Suprapubic skin (tissue), 4 donors: ENCODE data around the gene FANK1. TPM values are rescaled to one million over a fixed set of nuclear protein-coding genes. Genes with fewer than 3 reads are reported as not detected.
A peak's percentile ranks its signal among the peaks of the same experiment; 100 is the strongest.

Source experiments
- DNase-seq, 2 donors: peaks; one replicate each; pipeline ENCODE4 v3.0.0-alpha.2; 2019; ENCODE audit warnings: low spot score in 2 of 2
- H3K27ac ChIP-seq: fragments of 200-600 bp; sonication (generic); one replicate; pipeline ENCODE4 v1.5.1; 2019
- H3K27me3 ChIP-seq: fragments of 200-600 bp; sonication (generic); one replicate; pipeline ENCODE4 v1.5.1; 2019
- H3K36me3 ChIP-seq: fragments of 200-600 bp; sonication (generic); one replicate; pipeline ENCODE4 v1.5.1; 2019
- H3K4me1 ChIP-seq: fragments of 200-600 bp; sonication (generic); one replicate; pipeline ENCODE4 v1.5.1; 2019
- H3K4me3 ChIP-seq: fragments of 200-600 bp; sonication (generic); one replicate; pipeline ENCODE4 v1.5.1; 2019; ENCODE audit warnings: mild to moderate bottlenecking
- H3K9me3 ChIP-seq: fragments of 200-600 bp; sonication (generic); one replicate; pipeline ENCODE4 v1.5.1; 2019
- EP300 ChIP-seq: sonication (generic); formaldehyde crosslinking; IDR thresholded peaks from one replicate; pipeline ENCODE4 v1.6.1; 2017; ENCODE audit warnings: antibody characterized with exemption
- POLR2A ChIP-seq, 2 donors: fragments of 450-650 bp; IDR thresholded peaks; one replicate each; pipeline ENCODE4 v1.6.1; 2017; ENCODE audit warnings: antibody characterized with exemption in 2 of 2, mild to moderate bottlenecking in 2 of 2, moderate library complexity in 2 of 2
- POLR2AphosphoS5 ChIP-seq, 3 donors: sonication (generic); formaldehyde crosslinking; IDR thresholded peaks; one replicate each; pipeline ENCODE4 v1.6.1; 2017; ENCODE audit warnings: antibody characterized with exemption in 3 of 3
- WGBS: methylation state at CpG from one replicate; pipeline ENCODE4 v1.1.5; 2018; 5-methylcytosine and 5-hydroxymethylcytosine counted together
- total RNA-seq, 4 donors: library from RNA; depleted of rRNA; stranded (reverse); fragments of >200 nt; gene quantifications; one replicate each; pipeline ENCODE4 v1.1.0, GENCODE V29; 2016
- TF ChIP-seq, protein P1 (sequence below), 2 donors: fragments of 200-600 bp in 1 of 2; fragments of 450-650 bp in 1 of 2; sonication (generic) in 1 of 2; IDR thresholded peaks; one replicate each; pipeline ENCODE4 v1.5.1; 2016 to 2019; ENCODE audit warnings: antibody characterized with exemption in 2 of 2, mild to moderate bottlenecking in 1 of 2, moderate library complexity in 1 of 2

Gene FANK1
- total RNA-seq, 4 donors from 2014 or later: 3.7 to 8.2 (median 5.8) TPM

DNA sequence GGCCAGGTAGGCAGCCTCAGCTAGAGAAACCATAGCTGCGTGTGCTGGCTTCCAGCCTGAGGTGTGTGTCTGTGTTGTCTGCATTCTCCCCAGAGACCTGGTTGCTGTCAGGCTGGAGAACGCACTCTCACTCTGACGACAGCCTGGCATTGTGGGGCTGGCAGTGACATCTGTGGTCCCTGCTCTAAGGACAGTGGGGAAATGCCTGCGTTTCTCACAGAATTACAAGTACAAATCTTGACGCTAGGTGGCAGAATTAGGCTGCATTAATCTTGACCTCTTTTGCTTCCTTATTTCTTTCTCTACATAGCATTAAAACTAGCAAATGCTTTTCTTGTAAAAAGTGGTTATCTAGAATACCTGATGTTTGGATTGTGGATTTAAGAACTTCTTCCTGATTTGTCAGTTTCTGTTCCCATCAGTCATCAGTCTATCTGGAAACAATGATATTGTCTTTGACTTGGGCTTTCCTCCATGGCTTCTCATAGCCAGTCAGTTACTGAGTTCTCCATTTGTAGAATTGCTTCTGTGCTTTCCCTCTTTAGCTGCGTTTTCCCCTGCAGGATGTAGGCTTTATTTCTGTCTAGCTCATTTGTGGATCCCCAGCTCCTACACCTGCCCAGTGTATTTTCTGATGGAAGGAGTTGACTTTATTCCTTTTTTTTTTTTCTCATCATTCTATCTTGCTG, 86.0 kb downstream of the FANK1 start:
- Histone ChIP-seq H3K4me3 (no peak overlapping the region), H3K27ac (no peak overlapping the region), H3K9me3 (no peaks in the 10 kb centered on the region), H3K27me3 (no peaks in the 10 kb centered on the region), H3K36me3 (no peaks in the 10 kb centered on the region), H3K4me1 (no peaks in the 10 kb centered on the region)
- no peak for DNase-seq
- WGBS: 14% methylated on average over 6 of the region's 6 CpGs
- TF ChIP-seq EP300: no peak
- TF ChIP-seq, protein P1, sequence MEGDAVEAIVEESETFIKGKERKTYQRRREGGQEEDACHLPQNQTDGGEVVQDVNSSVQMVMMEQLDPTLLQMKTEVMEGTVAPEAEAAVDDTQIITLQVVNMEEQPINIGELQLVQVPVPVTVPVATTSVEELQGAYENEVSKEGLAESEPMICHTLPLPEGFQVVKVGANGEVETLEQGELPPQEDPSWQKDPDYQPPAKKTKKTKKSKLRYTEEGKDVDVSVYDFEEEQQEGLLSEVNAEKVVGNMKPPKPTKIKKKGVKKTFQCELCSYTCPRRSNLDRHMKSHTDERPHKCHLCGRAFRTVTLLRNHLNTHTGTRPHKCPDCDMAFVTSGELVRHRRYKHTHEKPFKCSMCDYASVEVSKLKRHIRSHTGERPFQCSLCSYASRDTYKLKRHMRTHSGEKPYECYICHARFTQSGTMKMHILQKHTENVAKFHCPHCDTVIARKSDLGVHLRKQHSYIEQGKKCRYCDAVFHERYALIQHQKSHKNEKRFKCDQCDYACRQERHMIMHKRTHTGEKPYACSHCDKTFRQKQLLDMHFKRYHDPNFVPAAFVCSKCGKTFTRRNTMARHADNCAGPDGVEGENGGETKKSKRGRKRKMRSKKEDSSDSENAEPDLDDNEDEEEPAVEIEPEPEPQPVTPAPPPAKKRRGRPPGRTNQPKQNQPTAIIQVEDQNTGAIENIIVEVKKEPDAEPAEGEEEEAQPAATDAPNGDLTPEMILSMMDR (IDR thresholded peaks at IDR 0.05): peak; percentile 38 to 75

GRCh38 chr10:125983161-125983560, 86.8 kb downstream of the FANK1 start:
- WGBS: 80% methylated on average over 6 of the region's 6 CpGs
- H3K36me3 ChIP-seq: no peaks in the 10 kb centered on the region
- no peak overlapping the region for H3K27ac ChIP-seq
- H3K9me3 ChIP-seq: no peaks in the 10 kb centered on the region
- H3K4me3 ChIP-seq: no peak overlapping the region
- no peaks in the 10 kb centered on the region for H3K27me3 ChIP-seq
- no peak for DNase-seq
- no peaks in the 10 kb centered on the region for H3K4me1 ChIP-seq
- no peak for TF ChIP-seq POLR2A (IDR thresholded peaks at IDR 0.05)
- no peak for TF ChIP-seq EP300
- TF ChIP-seq, protein P1 (IDR thresholded peaks at IDR 0.05): no peak
- no peak for TF ChIP-seq POLR2AphosphoS5 (IDR thresholded peaks at IDR 0.05)

DNA sequence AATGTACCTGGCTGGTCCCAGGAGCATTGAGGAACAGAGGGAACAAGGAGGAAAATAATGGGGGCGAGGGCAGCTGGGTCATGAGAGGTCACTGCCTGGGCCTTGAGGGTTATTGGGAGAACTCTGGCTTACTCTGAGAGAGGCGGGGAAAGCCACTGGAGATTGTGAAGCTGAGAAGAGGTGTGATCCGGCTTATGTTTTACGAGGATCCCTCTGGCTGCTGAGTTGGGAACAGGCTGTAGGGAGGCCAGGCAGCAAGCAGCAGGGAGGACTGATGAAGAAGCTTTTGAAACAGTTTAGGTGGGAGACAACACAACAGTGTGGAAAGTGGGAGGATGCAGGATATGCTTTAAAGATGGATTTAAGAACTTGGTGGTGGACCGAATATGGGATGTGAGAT, 87.3 kb downstream of the FANK1 start:
- no peak for DNase-seq
- H3K36me3 ChIP-seq: no peaks in the 10 kb centered on the region
- H3K9me3 ChIP-seq: no peaks in the 10 kb centered on the region
- TF ChIP-seq, protein P1 (IDR thresholded peaks at IDR 0.05): no peak
- TF ChIP-seq POLR2A (IDR thresholded peaks at IDR 0.05): no peak
- no peak for TF ChIP-seq EP300
- TF ChIP-seq POLR2AphosphoS5 (IDR thresholded peaks at IDR 0.05): no peak
- H3K4me3 ChIP-seq: no peak overlapping the region
- 95% methylated on average over 5 of the region's 5 CpGs for WGBS
- H3K4me1 ChIP-seq: no peaks in the 10 kb centered on the region
- H3K27ac ChIP-seq: no peak overlapping the region
- no peaks in the 10 kb centered on the region for H3K27me3 ChIP-seq

GRCh38 chr10:125984346-125984745, 88.0 kb downstream of the FANK1 start:
- TF ChIP-seq POLR2AphosphoS5 (IDR thresholded peaks at IDR 0.05): no peak
- no peak for TF ChIP-seq EP300
- TF ChIP-seq, protein P1 (IDR thresholded peaks at IDR 0.05): no peak
- no peak for TF ChIP-seq POLR2A (IDR thresholded peaks at IDR 0.05)
- 86% methylated on average over 4 of the region's 4 CpGs for WGBS
- no peaks in the 10 kb centered on the region for H3K27me3 ChIP-seq

GRCh38 chr10:125984865-125985495, 88.6 kb downstream of the FANK1 start:
- no peak for TF ChIP-seq POLR2A (IDR thresholded peaks at IDR 0.05)
- TF ChIP-seq, protein P1 (IDR thresholded peaks at IDR 0.05): no peak
- Histone ChIP-seq H3K27ac (no peak overlapping the region), H3K27me3 (no peaks in the 10 kb centered on the region), H3K4me3 (no peak overlapping the region), H3K9me3 (no peaks in the 10 kb centered on the region), H3K36me3 (no peaks in the 10 kb centered on the region), H3K4me1 (no peaks in the 10 kb centered on the region)
- no peak for DNase-seq
- 74% methylated on average over 6 of the region's 6 CpGs for WGBS

More at GRCh38 chr10:125984346-125984745, 88.0 kb downstream of the FANK1 start:
- Histone ChIP-seq H3K27ac (no peak overlapping the region), H3K36me3 (no peaks in the 10 kb centered on the region), H3K4me3 (no peak overlapping the region), H3K4me1 (no peaks in the 10 kb centered on the region), H3K9me3 (no peaks in the 10 kb centered on the region)
- no peak for DNase-seq
